ENCODE measurements around the gene FASN. TPM values are rescaled to one million over a fixed set of nuclear protein-coding genes. Genes with fewer than 3 reads are reported as not detected.

The FASN gene
- polyA plus RNA-seq, 2 of the 4 experiments (the other 2 are of a cell fraction), result 12.9 to 169 TPM

GRCh38 chr17:82079001-82079677, 18.9 kb downstream of the FASN start:
- TF ChIP-seq RARB (CRISPR knock-in tag; IDR thresholded peaks at IDR 0.05), result no peak
- TF ChIP-seq NFE2L2 (conservative IDR thresholded peaks at IDR 0.05; ENCODE audit: low read length), result no peak
- FAIRE-seq (no peak), DNase-seq (ENCODE audit: low read depth in 1 of 2, low spot score in 1 of 2) (no peak), ATAC-seq (no peak)
- ChIA-PET POLR2A (no interaction called here), CTCF (interaction anchor here (1.4 to 3.4 kb wide), 4 partner anchors 11 to 119 kb away, joined by 3 to 21 read pairs (median 4); partner anchors contain the start of gene RAC3)
- H3K9me3 ChIP-seq, result no peaks in the 10 kb centered on the region
- no peak overlapping the region for H3K4me3 ChIP-seq
- WGBS (ENCODE audit: missing lambda C conversion rate), result 91% methylated on average over 43 of the region's 47 CpGs
- no peak overlapping the region for H3K4me2 ChIP-seq
- H3K27ac ChIP-seq, result no peak overlapping the region
- no peaks in the 10 kb centered on the region for H3K4me1 ChIP-seq

GRCh38 chr17:82078433-82078832, 19.6 kb downstream of the FASN start:
- FAIRE-seq, result no peak
- CTCF ChIA-PET, result interaction anchor here (1.2 to 1.8 kb wide), 2 partner anchors 12 to 59 kb away, joined by 4 to 6 read pairs; no protein-coding TSS in a partner anchor
- Histone ChIP-seq H3K9me3 (no peaks in the 10 kb centered on the region), H3K4me1 (no peaks in the 10 kb centered on the region), H3K4me2 (no peak overlapping the region), H3K4me3 (no peak overlapping the region), H3K27ac (no peak overlapping the region)
- TF ChIP-seq CBX8 (IDR thresholded peaks at IDR 0.05), result no peak
- TF ChIP-seq ZFP36 (IDR thresholded peaks at IDR 0.05; ENCODE audit: borderline replicate concordance, partially characterized antibody), result no peak
- TF ChIP-seq RNF2 (IDR thresholded peaks at IDR 0.05; ENCODE audit: borderline replicate concordance, low read depth), result no peak
- TF ChIP-seq HMGXB4 (CRISPR knock-in tag; IDR thresholded peaks at IDR 0.05; ENCODE audit: borderline replicate concordance), result no peak
- TF ChIP-seq CTCF (IDR thresholded peaks at IDR 0.05), result no peak
- no peak for TF ChIP-seq ELK1 (IDR thresholded peaks at IDR 0.05; ENCODE audit: low read depth, low read length)
- TF ChIP-seq HOXA7 (CRISPR knock-in tag; IDR thresholded peaks at IDR 0.05), result no peak
- no peak for TF ChIP-seq BHLHE40 (IDR thresholded peaks at IDR 0.05; ENCODE audit: low read depth, low read length)
- TF ChIP-seq MAX (IDR thresholded peaks at IDR 0.05), result no peak
- no peak for TF ChIP-seq NFE2L2 (conservative IDR thresholded peaks at IDR 0.05; ENCODE audit: low read length)
- no peak for TF ChIP-seq PBX3 (IDR thresholded peaks at IDR 0.05)
- no peak for TF ChIP-seq RARB (CRISPR knock-in tag; IDR thresholded peaks at IDR 0.05)
- DNase-seq (ENCODE audit: low read depth in 1 of 2, low spot score in 1 of 2), result no peak
- 90% methylated on average over 13 of the region's 18 CpGs for WGBS (ENCODE audit: missing lambda C conversion rate)
- POLR2A ChIA-PET, result no interaction called here
- no peak for ATAC-seq

- no peak for DNase-seq (ENCODE audit: low read depth in 1 of 2, low spot score in 1 of 2)
- Histone ChIP-seq H3K4me2 (no peak overlapping the region), H3K4me3 (no peak overlapping the region), H3K27ac (no peak overlapping the region), H3K9me3 (no peaks in the 10 kb centered on the region), H3K4me1 (no peaks in the 10 kb centered on the region)
- ChIA-PET POLR2A (interaction anchor here (1.2 kb wide), 1 partner anchor 9 kb away, joined by 3 read pairs; no protein-coding TSS in a partner anchor), CTCF (interaction anchor here (1.2 to 2.3 kb wide), 7 partner anchors 8 to 118 kb away, joined by 3 to 19 read pairs (median 5); partner anchors contain the start of genes DCXR and RAC3)
- peak in 1 of 2 experiments; percentile 2; a peak in 3 of 6 replicates for ATAC-seq
- no peak for FAIRE-seq
- 79% methylated on average over 27 of the region's 28 CpGs for WGBS (ENCODE audit: missing lambda C conversion rate)
- TF ChIP-seq CEBPB (IDR thresholded peaks at IDR 0.05) (no peak), PHF8 (IDR thresholded peaks at IDR 0.05; ENCODE audit: borderline replicate concordance, low read depth) (no peak), NPAS2 (CRISPR knock-in tag; IDR thresholded peaks at IDR 0.05; ENCODE audit: borderline replicate concordance) (no peak), HOXA7 (CRISPR knock-in tag; IDR thresholded peaks at IDR 0.05) (0 out of 2 replicates have a peak, but pooled peaks have one; percentile 19), RNF2 (IDR thresholded peaks at IDR 0.05; ENCODE audit: borderline replicate concordance, low read depth) (no peak), ZC3H11A (IDR thresholded peaks at IDR 0.05) (no peak), ATOH8 (CRISPR knock-in tag; IDR thresholded peaks at IDR 0.05; ENCODE audit: low read depth) (no peak), FOSB (CRISPR knock-in tag; IDR thresholded peaks at IDR 0.05) (no peak), TP53 (CRISPR knock-in tag; IDR thresholded peaks at IDR 0.05) (0 out of 2 replicates have a peak, but pooled peaks have one; percentile 22), FOXS1 (CRISPR knock-in tag; IDR thresholded peaks at IDR 0.05) (no peak), CBX2 (IDR thresholded peaks at IDR 0.05; ENCODE audit: borderline replicate concordance, low read depth) (no peak), SREBF2 (IDR thresholded peaks at IDR 0.05) (no peak), POLR2AphosphoS2 (conservative IDR thresholded peaks at IDR 0.05; ENCODE audit: low read length) (no peak)
Observed at GRCh38 chr17:82077617-82078358, 20.2 kb downstream of the FASN start.

Data from A549 (cell line).